Glutamatergic neuron (in vitro differentiated cells): ENCODE data around the gene MYBBP1A. TPM values are rescaled to one million over a fixed set of nuclear protein-coding genes. Genes with fewer than 3 reads are reported as not detected.

Experiments used
- DNase-seq: peaks from one replicate; pipeline ENCODE4 v3.0.0; 2022
- H3K27ac Mint-ChIP-seq: one replicate; pipeline ENCODE4 v1.8.0; 2020; ENCODE audit warnings: mild to moderate bottlenecking, mixed read lengths, inconsistent platforms; ENCODE audit not compliant: unreplicated experiment
- H3K27me3 Mint-ChIP-seq: one replicate; pipeline ENCODE4 v1.8.0; 2020; ENCODE audit warnings: mild to moderate bottlenecking, moderate library complexity, mixed read lengths, inconsistent platforms; ENCODE audit not compliant: unreplicated experiment
- H3K36me3 Mint-ChIP-seq: one replicate; pipeline ENCODE4 v1.8.0; 2020; ENCODE audit warnings: mild to moderate bottlenecking, mixed read lengths, inconsistent platforms; ENCODE audit not compliant: unreplicated experiment
- H3K4me1 Mint-ChIP-seq: one replicate; pipeline ENCODE4 v1.8.0; 2020; ENCODE audit warnings: mild to moderate bottlenecking, low read depth, mixed read lengths, inconsistent platforms; ENCODE audit not compliant: unreplicated experiment
- H3K4me3 Mint-ChIP-seq: one replicate; pipeline ENCODE4 v1.8.0; 2020; ENCODE audit warnings: mild to moderate bottlenecking, mixed read lengths, inconsistent platforms; ENCODE audit not compliant: unreplicated experiment
- H3K9me3 Mint-ChIP-seq: one replicate; pipeline ENCODE4 v1.8.0; 2020; ENCODE audit warnings: mild to moderate bottlenecking, moderate library complexity, mixed read lengths, inconsistent platforms; ENCODE audit not compliant: unreplicated experiment
- CTCF ChIP-seq: fragments of 200-600 bp; sonication (generic); IDR thresholded peaks from one replicate; pipeline ENCODE4 v1.5.0; 2021; ENCODE audit not compliant: partially characterized antibody, unreplicated experiment
- total RNA-seq: library from RNA; stranded (reverse); fragmentation: NEBNext Ultra II Directional; extraction: Animal tissue kit (Norgen Biotek cat#: 25700); gene quantifications from one replicate; pipeline ENCODE4 v1.2.1, GENCODE V29; 2021; ENCODE audit not compliant: unreplicated experiment

The MYBBP1A gene
- total RNA-seq, 1 donor from 2014 or later = 44.8 TPM

GRCh38 chr17:4490637-4491061 is 64.5 kb downstream of the MYBBP1A start:
- H3K27me3 Mint-ChIP-seq = peaks cover 17% of the 10 kb centered on the region
- H3K4me1 Mint-ChIP-seq = peaks cover 16% of the 10 kb centered on the region
- no peaks in the 10 kb centered on the region for H3K36me3 Mint-ChIP-seq
- no peak for TF ChIP-seq CTCF
- peaks cover 11% of the 10 kb centered on the region for H3K9me3 Mint-ChIP-seq
- DNase-seq = no peak
- no peak overlapping the region for H3K4me3 Mint-ChIP-seq
- peak overlapping the region; percentile 15 for H3K27ac Mint-ChIP-seq

- Mint-ChIP-seq H3K4me1 (peaks cover 16% of the 10 kb centered on the region), H3K9me3 (peaks cover 11% of the 10 kb centered on the region), H3K4me3 (no peak overlapping the region), H3K27ac (peak overlapping the region; percentile 15), H3K36me3 (no peaks in the 10 kb centered on the region), H3K27me3 (peaks cover 15% of the 10 kb centered on the region)
- no peak for TF ChIP-seq CTCF
- DNase-seq = no peak
Measured at GRCh38 chr17:4490109-4490591, 65.0 kb downstream of the MYBBP1A start.

GRCh38 chr17:4488989-4489595 is 66.1 kb downstream of the MYBBP1A start:
- H3K4me3 Mint-ChIP-seq = no peak overlapping the region
- peaks cover 11% of the 10 kb centered on the region for H3K9me3 Mint-ChIP-seq
- no peak for TF ChIP-seq CTCF
- H3K4me1 Mint-ChIP-seq = peaks cover 16% of the 10 kb centered on the region
- H3K36me3 Mint-ChIP-seq = no peaks in the 10 kb centered on the region
- peaks cover 12% of the 10 kb centered on the region for H3K27me3 Mint-ChIP-seq
- no peak overlapping the region for H3K27ac Mint-ChIP-seq
- DNase-seq = no peak

Other genes starting within 250 kb of the MYBBP1A start
- 120 TPM for gene UBE2G1, start 188.7 kb downstream of the MYBBP1A start, total RNA-seq
- not detected for gene SPNS3, start 121.4 kb downstream of the MYBBP1A start, total RNA-seq
- gene SPNS2, start 56.5 kb downstream of the MYBBP1A start, total RNA-seq = 73.0 TPM
- gene GGT6, start 5.2 kb upstream of the MYBBP1A start, total RNA-seq = not detected
- 22.0 TPM for gene SMTNL2, start 29.1 kb upstream of the MYBBP1A start, total RNA-seq
- not detected for gene ALOX15, start 86.3 kb upstream of the MYBBP1A start, total RNA-seq
- gene PELP1, start 148.8 kb upstream of the MYBBP1A start, total RNA-seq = 63.7 TPM
- 106 TPM for gene ARRB2, start 155.2 kb upstream of the MYBBP1A start, total RNA-seq
- gene MED11, start 176.0 kb upstream of the MYBBP1A start, total RNA-seq = 12.5 TPM
- not detected for gene ZMYND15, start 184.4 kb upstream of the MYBBP1A start, total RNA-seq
- gene CXCL16, start 184.5 kb upstream of the MYBBP1A start, total RNA-seq = not detected
- not detected for gene TM4SF5, start 216.5 kb upstream of the MYBBP1A start, total RNA-seq
- gene VMO1, start 231.0 kb upstream of the MYBBP1A start, total RNA-seq = 2.5 TPM
- gene GLTPD2, start 233.6 kb upstream of the MYBBP1A start, total RNA-seq = not detected
- 128 TPM for gene PSMB6, start 240.8 kb upstream of the MYBBP1A start, total RNA-seq